ENCODE results near the gene HELZ. TPM values are rescaled to one million over a fixed set of nuclear protein-coding genes. Genes with fewer than 3 reads are reported as not detected.

HELZ gene
- total and polyA plus RNA-seq, 2 donors (not counting 3 experiments of a cell fraction or from before 2014, with no cell fraction given): 8.0 to 47.3 TPM

GRCh38 chr17:67026341-67026740 is 218.7 kb downstream of the HELZ start:
- dilution Hi-C loops (cut with MboI; ENCODE audit: extremely low pct_ligation_motif_present, low sequenced_read_pairs): no loop called here
- Histone ChIP-seq H3K36me3 (ENCODE audit: control insufficient read depth in 2 of 2, extremely low read depth in 1 of 2, insufficient read depth in 2 of 2, low read length in 2 of 2) (no peaks in the 10 kb centered on the region), H3K4me1 (ENCODE audit: control insufficient read depth, extremely low read depth, insufficient read depth, low read length) (no peaks in the 10 kb centered on the region), H3K9ac (replicated peaks; ENCODE audit: extremely low read depth, insufficient read depth, low read length) (no peak overlapping the region), H3K79me2 (ENCODE audit: control insufficient read depth, insufficient read depth, low read length) (no peaks in the 10 kb centered on the region), H3K27ac (ENCODE audit: insufficient read depth, low read depth, low read length) (no peak overlapping the region), H3K27me3 (ENCODE audit: control insufficient read depth in 2 of 2, insufficient read depth in 2 of 2, low read length in 2 of 2) (no peaks in the 10 kb centered on the region), H4K20me1 (replicated peaks; ENCODE audit: control insufficient read depth, extremely low read depth, insufficient read depth, low read length) (no peaks in the 10 kb centered on the region), H3K9me1 (replicated peaks; ENCODE audit: control insufficient read depth, extremely low read depth, insufficient read depth, low read length) (no peaks in the 10 kb centered on the region), H3K4me2 (ENCODE audit: insufficient read depth, low read length) (no peak overlapping the region), H3K4me3 (replicated peaks in 1 of 3; ENCODE audit: insufficient read depth in 1 of 3, low read depth in 1 of 3, low read length in 3 of 3) (no peak overlapping the region), H2AFZ (ENCODE audit: low read depth, low read length) (no peak overlapping the region), H3K9me3 (replicated peaks; ENCODE audit: control insufficient read depth, insufficient read depth, low read length) (no peaks in the 10 kb centered on the region)
- intact Hi-C loops (cut with micrococcal nuclease): no loop called here
- BruUV-seq (replicated peaks): no TSS peak
- FAIRE-seq (no peak), DNase-seq (ENCODE audit: low read depth, low spot score) (no peak)
- ChIA-PET POLR2A (no interaction called here), CTCF (no interaction called here)
- TF ChIP-seq GATA2 (IDR thresholded peaks at IDR 0.05; ENCODE audit: insufficient read depth, insufficient read length, low read depth, low read length) (no peak), POLR2AphosphoS5 (IDR thresholded peaks at IDR 0.05; ENCODE audit: insufficient read depth, low read depth, low read length) (no peak), JUN (IDR thresholded peaks at IDR 0.05; ENCODE audit: borderline replicate concordance, insufficient read depth, insufficient read length, low read depth) (no peak), EZH2 (IDR thresholded peaks at IDR 0.05; ENCODE audit: borderline replicate concordance, low read depth, low read length, severe bottlenecking) (no peak), POLR2A (IDR thresholded peaks at IDR 0.05; ENCODE audit: low read depth, low read length) (no peak), MYC (IDR thresholded peaks at IDR 0.05; ENCODE audit: low read depth, low read length) (no peak), FOS (IDR thresholded peaks at IDR 0.05; ENCODE audit: borderline replicate concordance, insufficient read depth, low read length) (no peak), MAX (IDR thresholded peaks at IDR 0.05; ENCODE audit: insufficient read depth, insufficient read length) (no peak)
- TF ChIP-seq, protein P1, sequence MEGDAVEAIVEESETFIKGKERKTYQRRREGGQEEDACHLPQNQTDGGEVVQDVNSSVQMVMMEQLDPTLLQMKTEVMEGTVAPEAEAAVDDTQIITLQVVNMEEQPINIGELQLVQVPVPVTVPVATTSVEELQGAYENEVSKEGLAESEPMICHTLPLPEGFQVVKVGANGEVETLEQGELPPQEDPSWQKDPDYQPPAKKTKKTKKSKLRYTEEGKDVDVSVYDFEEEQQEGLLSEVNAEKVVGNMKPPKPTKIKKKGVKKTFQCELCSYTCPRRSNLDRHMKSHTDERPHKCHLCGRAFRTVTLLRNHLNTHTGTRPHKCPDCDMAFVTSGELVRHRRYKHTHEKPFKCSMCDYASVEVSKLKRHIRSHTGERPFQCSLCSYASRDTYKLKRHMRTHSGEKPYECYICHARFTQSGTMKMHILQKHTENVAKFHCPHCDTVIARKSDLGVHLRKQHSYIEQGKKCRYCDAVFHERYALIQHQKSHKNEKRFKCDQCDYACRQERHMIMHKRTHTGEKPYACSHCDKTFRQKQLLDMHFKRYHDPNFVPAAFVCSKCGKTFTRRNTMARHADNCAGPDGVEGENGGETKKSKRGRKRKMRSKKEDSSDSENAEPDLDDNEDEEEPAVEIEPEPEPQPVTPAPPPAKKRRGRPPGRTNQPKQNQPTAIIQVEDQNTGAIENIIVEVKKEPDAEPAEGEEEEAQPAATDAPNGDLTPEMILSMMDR (IDR thresholded peaks at IDR 0.05; ENCODE audit: extremely low read depth in 1 of 2, insufficient read depth in 1 of 2, low read depth in 1 of 2, low read length in 2 of 2): no peak
